Stimulated activated CD8-positive, alpha-beta memory T cell treated with anti-CD3 and anti-CD28 coated beads, Interleukin-15, amount 100 ng/mL, for 24 hours (primary cell): ENCODE results near the gene SYDE1.

Source experiments
- DNase-seq: peaks from one replicate; pipeline ENCODE4 v3.0.0-alpha.2; 2020; ENCODE audit warnings: low read depth

Gene SYDE1

DNA sequence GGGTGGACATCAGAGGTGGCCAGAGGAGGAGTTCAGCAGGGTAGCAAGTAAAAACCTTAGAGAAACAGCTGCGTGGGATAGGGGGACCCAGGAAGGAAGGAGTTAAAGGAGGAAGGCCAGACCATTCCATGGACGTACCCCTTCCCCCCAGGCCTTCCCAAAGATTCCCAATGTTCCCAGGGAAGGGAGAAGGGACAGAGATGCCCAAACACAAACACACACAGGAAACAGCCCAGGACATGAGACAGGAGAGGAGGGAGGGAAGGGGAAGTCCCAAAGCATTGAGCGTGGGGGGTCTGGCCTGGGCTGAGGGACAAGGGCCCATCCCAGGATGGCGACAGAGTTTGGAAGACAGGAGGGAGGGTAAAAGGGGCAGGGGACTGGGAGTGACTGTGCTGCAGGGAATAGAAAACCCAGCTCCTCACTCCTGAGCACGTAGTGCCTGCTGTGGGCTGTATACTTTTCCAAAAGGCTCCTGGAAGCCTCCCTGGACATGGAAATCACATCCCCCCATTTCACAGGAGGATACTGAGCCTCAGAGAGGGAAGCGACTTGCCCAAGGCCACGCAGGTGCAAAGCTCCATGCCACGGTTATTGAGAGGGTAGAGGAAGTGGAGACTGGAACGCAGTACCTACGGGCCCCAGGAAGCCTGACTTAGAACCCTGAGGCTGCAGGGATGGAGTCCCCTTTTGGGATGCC is 1.1 kb downstream of the SYDE1 start:
- DNase-seq = no peak

DNA sequence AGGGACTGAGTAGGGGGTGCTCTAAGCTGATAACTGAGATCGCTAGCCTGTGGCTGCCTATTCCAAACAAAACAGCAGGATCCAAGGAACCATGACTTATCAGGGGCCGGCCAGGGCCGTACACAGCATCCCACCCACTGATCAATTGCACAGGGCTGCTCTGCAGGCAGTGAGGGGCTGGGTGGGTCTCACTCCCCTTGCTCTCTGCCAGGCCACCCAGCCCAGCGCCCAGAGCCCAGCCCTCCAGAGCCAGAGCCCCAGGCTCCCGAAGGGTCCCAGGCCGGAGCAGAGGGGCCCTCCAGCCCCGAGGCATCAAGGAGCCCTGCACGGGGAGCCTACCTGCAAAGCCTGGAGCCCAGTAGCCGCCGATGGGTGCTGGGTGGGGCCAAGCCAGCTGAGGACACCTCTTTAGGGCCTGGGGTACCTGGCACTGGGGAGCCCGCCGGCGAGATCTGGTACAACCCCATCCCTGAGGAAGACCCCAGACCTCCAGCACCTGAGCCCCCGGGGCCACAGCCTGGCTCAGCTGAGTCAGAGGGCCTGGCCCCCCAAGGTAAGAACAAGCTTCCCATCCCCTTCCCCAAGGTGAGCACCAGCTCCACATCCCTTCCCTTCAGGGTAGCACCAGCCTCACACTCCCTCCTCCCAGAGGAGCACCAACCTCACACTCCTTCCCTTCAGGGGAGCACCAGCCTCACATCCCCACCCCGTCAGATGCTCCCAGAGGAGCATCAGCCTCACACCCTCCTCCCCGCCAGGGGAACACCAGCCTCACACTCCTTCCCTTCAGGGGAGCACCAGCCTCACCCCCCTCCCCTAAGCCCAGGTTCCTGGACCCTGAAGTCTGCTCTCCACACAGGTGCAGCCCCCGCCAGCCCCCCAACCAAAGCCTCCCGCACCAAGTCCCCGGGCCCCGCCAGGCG is 1.9 kb downstream of the SYDE1 start:
- no peak for DNase-seq

DNA sequence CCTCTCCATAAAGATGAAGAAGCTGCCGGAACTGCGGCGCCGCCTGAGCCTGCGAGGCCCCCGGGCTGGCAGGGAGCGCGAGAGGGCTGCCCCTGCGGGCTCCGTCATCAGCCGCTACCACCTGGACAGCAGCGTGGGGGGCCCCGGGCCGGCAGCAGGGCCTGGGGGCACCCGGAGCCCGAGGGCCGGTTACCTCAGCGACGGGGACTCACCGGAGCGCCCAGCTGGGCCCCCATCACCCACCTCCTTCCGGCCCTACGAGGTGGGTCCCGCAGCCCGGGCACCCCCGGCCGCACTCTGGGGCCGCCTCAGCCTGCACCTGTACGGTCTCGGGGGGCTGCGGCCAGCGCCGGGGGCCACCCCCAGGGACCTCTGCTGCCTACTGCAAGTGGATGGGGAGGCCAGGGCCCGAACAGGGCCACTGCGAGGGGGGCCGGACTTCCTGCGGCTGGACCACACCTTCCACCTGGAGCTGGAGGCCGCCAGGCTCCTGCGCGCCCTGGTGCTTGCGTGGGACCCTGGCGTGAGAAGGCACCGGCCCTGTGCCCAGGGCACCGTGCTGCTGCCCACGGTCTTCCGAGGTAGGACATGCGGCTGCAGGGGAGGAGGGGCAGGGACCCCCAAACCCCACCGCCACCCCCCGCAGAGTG is 2.7 kb downstream of the SYDE1 start:
- DNase-seq = no peak

DNA sequence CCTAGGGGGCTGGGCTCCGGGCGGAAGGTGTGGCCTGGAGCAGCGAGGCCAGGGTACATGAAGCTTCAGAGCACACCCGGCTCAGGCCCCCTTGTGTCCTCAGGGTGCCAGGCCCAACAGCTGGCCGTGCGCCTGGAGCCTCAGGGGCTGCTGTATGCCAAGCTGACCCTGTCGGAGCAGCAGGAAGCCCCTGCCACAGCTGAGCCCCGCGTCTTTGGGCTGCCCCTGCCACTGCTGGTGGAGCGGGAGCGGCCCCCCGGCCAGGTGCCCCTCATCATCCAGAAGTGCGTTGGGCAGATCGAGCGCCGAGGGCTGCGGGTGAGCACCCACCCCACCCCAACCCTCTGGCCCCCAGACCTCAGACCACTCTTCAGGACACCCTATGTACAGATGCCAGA is 3.2 kb downstream of the SYDE1 start:
- DNase-seq = no peak

DNA sequence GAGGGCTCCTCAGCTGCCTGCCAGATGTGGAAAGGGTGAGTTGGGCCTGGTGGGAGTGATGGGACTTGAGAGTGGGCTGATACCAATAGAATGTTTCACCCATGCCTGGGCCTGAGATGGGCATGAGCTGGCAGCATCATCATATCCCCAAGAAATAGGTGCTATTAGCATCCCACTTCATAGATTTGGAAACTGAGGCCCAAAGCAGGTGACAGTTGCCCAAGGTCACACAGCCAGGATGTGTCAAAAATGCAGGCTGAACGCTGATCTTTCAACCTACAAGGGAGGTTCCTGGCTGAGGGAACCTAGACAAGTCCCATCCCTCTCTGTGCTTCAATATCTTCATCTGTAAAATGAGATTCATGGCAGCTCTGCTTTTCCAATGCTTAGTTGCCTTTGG is 4.6 kb downstream of the SYDE1 start:
- no peak for DNase-seq

DNA sequence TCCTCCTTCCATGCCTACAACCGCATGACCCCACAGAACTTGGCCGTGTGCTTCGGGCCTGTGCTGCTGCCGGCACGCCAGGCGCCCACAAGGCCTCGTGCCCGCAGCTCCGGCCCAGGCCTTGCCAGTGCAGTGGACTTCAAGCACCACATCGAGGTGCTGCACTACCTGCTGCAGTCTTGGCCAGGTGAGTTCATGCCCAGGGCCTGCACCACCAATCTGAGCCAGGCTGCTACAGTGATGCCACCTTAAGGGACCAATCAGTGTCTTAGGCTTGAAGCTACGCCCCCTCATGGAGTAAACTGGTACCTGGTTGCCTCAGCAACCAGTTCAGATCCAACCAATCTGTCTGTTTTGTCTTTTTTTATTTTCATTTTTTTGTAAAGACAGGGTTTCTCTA is 5.2 kb downstream of the SYDE1 start:
- no peak for DNase-seq

DNA sequence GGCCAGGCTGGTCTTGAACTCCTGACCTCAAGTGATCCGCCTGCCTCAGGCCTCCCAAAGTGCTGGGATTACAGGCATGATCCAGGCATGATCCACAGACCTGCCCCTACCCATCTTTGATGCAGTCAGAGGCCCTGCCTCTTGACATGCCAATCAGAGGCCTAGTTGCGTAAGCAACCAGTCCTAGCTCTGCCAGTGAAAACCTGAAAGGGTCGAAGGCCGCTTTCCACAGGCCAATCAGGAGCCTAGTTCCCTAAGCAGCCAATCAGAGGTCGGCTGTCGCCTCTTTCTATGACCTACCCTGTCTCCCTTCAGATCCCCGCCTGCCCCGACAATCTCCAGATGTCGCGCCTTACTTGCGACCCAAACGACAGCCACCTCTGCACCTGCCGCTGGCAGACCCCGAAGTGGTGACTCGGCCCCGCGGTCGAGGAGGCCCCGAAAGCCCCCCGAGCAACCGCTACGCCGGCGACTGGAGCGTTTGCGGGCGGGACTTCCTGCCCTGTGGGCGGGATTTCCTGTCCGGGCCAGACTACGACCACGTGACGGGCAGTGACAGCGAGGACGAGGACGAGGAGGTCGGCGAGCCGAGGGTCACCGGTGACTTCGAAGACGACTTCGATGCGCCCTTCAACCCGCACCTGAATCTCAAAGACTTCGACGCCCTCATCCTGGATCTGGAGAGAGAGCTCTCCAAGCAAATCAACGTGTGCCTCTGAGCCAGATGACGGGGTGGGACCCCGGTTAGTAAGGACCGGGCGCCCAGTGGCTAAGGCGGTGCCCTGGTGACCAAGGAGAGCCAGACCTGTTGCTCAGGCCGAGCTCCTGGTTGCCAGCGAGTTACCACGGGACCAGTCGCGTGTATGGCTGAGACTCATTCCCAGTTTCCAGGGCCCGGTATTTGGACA is 6.3 kb downstream of the SYDE1 start:
- DNase-seq = no peak

DNA sequence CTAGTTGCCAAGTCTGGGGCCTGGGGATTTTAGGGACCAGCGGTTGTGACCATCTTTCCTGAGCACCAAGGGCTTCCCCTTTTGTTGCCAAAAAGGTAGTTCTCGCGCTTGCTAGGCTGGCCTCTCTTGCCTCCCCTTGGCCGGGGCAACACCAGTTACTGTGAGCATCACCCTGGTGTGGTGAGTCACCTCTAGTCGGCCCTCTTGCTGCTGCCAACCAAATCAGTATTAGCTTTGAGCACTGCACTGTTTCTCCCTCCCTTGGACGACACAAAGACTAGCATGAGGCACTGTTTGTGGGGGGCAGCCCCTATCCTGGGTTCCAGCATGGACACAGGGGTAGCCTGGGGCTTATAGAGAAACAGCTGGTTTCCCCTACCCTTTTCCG is 6.9 kb downstream of the SYDE1 start:
- no peak for DNase-seq

DNA sequence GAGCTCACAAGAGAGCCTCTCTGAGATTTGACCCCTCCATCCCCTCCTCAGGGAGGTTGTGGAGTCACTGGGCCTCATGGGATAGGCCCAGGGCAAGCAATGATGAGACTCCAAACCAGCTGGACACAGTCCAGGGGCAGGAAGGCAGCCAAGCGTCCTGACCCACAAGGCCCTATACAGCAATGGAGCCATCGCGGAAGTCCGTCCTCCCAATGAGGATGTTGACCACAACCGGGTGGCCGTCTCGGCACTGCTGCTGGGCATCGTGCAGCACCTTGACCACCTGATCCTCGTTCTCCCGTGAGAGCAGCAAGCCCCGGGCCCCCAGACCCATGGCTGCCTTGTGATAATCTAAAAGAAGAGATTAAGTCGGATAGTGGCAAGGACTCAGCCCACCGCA is 7.9 kb downstream of the SYDE1 start:
- no peak for DNase-seq

DNA sequence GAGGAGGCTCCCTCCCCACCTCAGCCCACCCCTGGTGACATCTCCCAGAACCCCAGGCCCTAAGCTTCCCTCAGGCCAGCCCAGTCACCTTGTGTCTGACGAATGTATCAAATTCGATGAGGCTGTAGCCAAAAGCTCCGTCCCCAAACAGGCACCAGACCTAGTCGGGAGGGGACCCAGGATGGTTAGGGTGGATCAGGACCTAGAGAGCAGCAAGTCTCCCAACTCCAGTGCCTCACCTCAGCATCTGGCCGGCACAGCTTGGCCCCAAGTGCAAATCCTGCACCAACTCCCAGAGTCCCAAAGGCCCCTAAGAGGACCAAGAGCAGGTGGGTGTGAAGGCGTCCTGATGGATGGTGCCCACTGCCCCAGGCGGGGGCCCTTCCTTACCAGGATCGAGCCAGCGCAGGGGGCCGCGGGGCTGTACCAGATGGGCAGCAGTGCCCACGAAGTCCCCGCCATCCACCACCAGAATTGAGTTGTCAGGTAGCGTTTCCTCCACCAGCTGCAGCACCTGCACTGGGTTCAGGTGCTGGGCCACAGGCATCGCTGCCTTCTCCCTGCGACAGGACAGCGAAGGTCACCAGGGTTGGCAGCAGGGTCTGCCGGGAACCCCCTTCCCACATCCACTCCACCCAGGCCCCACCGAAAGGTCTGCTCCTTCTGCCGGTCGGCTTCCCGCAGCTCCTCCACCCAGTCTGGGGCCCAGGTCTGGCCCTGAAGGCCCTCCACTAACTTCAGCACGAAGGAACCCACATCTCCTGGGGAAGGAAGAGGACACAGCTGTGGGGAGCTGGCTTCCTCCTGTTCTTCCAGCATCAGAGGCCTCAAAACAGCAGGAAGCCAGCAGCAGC is 8.8 kb downstream of the SYDE1 start:
- no peak for DNase-seq

DNA sequence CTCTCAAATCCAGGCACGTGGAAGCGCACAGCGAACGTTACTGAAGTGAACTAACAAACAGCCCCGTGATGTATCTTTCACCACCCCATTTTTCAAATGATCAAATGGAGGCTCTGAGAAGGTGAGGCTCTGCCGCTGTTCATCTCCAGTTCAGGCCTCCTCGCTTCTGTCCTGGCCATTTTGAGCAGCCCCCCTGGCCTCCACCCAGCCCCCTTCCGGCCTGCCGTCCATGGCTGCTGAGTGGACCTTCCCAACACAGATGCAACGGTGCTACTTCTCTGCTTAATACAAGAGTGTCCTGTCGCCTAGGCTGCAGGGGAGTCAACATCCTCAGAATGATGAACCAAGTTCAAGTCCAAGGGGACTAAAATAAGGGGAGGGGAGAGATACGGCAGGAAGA is 9.7 kb downstream of the SYDE1 start:
- DNase-seq = no peak

DNA sequence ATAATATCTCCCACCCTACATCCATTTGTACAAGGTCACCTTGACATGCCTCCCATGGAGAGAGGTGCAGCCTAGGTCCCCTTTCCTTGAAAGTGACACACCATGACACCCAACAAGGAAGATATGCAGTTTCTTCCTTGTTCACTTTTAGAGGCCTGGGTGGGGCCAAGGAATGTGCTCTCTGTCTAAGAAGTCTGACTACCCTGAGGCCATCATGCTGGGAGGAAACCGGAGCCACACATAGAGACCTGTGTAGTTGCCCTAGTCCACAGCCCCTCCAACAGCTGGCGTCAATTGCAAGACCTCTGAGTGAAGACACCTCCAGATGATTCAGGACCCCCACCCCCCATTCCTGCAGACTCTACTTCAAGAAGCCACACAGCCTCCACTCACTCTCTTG is 11.0 kb downstream of the SYDE1 start:
- DNase-seq = no peak

DNA sequence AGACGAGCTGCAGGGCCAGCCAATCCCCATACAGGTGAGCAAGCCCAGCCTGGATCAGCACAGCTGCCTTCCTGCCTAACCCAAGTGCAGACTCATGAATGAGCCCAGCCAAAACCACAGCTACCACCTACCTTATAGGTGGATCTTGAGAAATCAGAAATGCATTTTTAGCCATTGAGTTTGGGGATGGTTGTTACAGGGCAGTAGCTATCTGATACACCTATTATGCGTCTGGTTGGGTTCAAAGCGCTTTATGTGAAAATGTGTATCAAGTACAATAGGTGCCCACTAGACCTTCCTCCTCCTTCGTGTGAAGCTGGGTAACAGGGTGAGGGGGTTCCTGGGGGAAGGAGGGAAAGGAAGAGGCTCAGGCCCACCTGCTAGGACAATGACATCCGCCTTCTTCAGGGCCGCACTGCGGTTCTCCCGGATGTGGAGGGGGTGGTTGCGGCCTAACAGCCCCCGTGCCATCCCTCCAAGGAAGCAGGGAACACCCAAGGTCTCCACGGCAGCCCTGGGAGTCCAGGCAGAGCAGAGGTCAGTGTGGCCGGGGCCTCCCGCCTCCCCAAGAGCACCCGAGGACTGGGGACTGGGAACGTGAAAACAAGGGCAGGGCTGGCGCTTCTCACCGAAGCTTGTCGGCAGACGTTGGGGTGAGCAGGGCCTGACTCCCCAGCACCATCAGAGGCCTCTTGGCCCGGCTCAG is 11.7 kb downstream of the SYDE1 start:
- no peak for DNase-seq

DNA sequence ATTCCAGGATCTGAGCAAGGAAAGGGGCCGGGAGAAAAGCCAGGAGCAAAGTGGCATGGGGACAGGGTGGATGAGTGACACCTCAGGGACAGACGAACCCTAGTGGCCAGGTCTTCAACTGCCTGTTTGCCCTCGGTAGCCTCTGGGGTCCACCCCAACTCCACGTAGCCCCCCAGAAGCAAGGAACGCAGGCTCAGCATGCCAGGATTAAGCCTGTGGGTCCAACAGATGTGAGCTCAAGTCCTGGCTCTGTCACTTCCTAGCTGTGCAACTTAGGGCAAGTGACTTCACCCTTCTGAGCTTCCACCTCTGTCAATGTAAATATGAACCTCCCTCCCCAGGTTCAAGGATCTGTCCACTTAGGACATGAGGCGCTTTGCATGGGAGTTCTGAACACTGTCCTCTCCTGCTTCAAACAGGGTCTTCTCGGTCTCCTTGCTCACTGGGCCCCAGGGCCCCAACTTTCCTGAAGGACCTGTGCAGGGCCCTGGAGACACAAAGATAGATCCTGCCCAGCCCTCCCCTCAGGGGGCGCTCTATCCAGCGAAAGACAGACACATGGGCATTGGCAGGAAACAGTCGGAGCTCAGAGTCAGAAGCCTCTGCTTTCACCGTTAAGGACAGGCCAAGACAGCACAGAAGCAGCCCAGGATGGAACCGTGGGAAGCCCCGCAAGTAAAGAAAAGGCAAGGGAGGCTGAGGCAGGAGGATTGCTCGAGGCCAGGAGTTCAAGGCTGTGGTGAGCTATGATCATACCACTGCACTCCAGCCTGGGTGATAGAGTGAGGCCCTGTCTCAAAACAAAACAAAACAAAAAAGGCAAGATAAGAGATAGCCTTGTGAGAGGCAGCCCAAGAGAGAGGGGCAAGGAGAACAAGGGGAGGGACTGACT is 13.2 kb downstream of the SYDE1 start:
- DNase-seq = no peak

DNA sequence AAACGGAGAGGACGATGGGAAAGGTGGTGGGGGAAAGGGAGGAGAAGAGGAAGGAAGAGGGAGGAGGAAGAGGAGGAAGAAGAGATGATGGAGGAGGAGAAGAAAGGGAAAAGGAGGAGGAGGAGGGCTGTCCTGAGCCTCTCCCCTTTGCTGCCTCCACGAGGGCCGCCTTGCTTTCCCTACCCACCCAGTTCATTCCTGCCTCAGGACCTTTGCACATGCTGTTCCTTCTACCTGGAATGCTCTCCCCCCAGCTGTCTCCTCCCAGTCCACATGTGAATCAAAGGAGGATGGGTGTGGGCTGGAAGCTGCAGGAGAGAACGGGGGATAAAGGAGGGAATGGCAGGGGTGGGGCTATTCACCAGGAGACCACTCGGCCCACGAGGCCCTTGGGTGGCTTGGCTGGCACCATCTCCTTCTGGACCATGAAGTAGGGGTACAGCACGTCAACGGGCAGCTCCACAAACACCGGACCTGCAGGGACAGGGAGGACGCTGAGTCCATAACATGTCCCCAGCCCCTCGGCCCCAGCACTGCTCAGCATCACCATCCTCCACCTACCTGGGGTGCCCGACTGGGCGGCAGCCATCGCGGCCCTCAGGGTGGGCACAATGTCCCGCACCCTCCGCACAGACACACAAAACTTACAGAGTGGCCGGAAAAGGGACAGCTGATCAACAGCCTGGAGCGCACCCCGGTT is 15.3 kb downstream of the SYDE1 start:
- DNase-seq = no peak

DNA sequence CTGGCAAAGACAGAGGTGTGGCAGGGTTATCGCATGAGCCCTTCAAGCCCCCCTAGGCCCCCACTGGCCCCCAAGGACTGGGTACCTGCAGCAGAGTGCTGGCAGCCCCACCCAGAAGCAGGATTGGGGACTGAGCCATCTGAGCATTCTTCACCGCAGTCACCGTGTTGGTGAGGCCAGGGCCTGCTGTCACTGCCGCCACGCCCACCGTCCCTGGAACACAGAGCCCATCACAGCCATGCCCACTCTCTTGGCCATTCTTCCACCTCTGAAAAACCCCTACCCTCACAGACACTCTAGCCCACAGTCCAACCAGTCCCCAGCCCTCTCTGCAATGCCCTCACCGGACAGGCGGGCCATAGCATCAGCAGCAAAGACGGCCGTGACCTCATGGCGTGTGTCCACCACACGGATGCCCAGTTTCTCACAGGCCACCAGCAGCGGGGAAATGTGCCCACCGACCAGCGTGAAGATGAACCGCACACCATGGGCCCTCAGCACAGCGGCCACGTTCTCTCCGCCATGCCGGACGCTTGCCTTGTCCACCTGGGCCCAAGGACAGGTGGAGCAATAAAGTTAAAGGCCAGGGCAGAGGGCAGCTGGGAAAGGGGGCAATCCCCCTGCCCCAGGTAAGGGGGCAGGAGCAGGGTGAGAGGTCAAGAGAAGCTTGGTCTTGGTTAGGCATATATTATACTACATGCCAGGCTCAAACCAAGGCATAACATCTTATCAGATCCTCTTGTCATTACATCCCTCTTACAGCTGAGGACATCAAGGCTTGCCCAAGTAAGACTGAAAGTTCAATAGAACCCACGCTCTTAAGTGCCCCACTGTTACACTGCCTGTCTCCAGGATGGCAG is 16.1 kb downstream of the SYDE1 start:
- no peak for DNase-seq

DNA sequence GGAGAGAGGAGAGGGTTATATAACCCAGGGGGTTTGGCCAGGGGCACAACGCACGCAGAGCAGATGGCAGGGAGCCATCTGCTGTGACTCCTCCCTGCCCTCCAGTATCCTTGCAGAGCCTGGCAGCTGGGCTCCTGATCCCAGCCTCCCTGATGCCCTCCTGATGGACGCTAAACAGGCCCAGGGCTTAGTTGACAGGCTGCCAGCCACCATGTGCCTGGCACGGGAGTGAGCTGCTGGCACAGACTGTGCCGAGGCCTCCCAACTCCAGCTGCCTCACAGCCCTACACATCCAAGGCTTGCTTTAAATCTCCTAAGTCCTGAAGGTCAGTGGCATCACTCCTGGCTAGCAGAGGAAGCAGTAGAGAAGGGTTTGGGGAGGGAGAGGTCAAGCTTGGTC is 16.7 kb downstream of the SYDE1 start:
- DNase-seq = no peak
